Posterior vena cava (tissue), 2 donors: ENCODE data around the gene GGTLC1. TPM values are rescaled to one million over a fixed set of nuclear protein-coding genes. Genes with fewer than 3 reads are reported as not detected.
"Not testable (repeated sequence)": the region's sequence is repeated elsewhere in the genome, so short reads cannot be mapped to it uniquely, and the experiment has no call there.

ENCODE experiments used
- DNase-seq: peaks from one replicate; pipeline ENCODE4 v3.0.0-alpha.2; 2020; ENCODE audit warnings: low spot score
- intact Hi-C, 2 donors: fragments of 100-400 bp; cut with DNase I; formaldehyde crosslinking; loops; one replicate each; pipeline versions ENCODE4 v1.14.1 to v1.14.2; 2022 to 2023
- total RNA-seq, 2 donors: library from RNA; stranded (reverse); fragmentation: NEBNext Ultra II Directional; extraction: Animal tissue kit (Norgen Biotek cat#: 25700); gene quantifications; one replicate each; pipeline ENCODE4 v1.2.1, GENCODE V29; 2021
- donor health status: DM: yes; HTN: yes; CAD: no.
- donor health status: DM: yes; HTN: yes; CAD: no.

Gene GGTLC1
- total RNA-seq, 2 donors from 2014 or later = not detected

- intact Hi-C loops = no loop called here
- DNase-seq = no peak
Measured at GRCh38 chr20:23995905-23996666, 7.5 kb upstream of the GGTLC1 start.

- intact Hi-C loops, DNase-seq: not testable (repeated sequence)
Measured at GRCh38 chr20:23995291-23995690, 6.7 kb upstream of the GGTLC1 start.

GRCh38 chr20:23994001-23994633 lies 5.5 kb upstream of the GGTLC1 start:
- peak; percentile 62 for DNase-seq
- intact Hi-C loops = not testable (repeated sequence)

- DNase-seq, intact Hi-C loops: not testable (repeated sequence)
Measured at GRCh38 chr20:23993440-23993839, 4.9 kb upstream of the GGTLC1 start.

GRCh38 chr20:23990296-23990695 lies 1.7 kb upstream of the GGTLC1 start:
- intact Hi-C loops, DNase-seq: not testable (repeated sequence)

GRCh38 chr20:23988966-23989365 lies 387 bp upstream of the GGTLC1 start:
- intact Hi-C loops, DNase-seq: not testable (repeated sequence)

GRCh38 chr20:23986716-23987115 lies 1.9 kb downstream of the GGTLC1 start:
- DNase-seq, intact Hi-C loops: not testable (repeated sequence)

GRCh38 chr20:23986310-23986709 lies 2.3 kb downstream of the GGTLC1 start:
- peak; percentile 50 for DNase-seq
- intact Hi-C loops = not testable (repeated sequence)

GRCh38 chr20:23985790-23986225 lies 2.8 kb downstream of the GGTLC1 start:
- DNase-seq, intact Hi-C loops: not testable (repeated sequence)

- intact Hi-C loops, DNase-seq: not testable (repeated sequence)
Measured at GRCh38 chr20:23985066-23985789, 3.4 kb downstream of the GGTLC1 start.

- DNase-seq = peak; percentile 75
- intact Hi-C loops = not testable (repeated sequence)
Measured at GRCh38 chr20:23984476-23985023, 4.0 kb downstream of the GGTLC1 start.

- intact Hi-C loops = not testable (repeated sequence)
- peak; percentile 29 for DNase-seq
Measured at GRCh38 chr20:23982112-23983018, 6.2 kb downstream of the GGTLC1 start.

GRCh38 chr20:23981526-23981925 lies 7.1 kb downstream of the GGTLC1 start:
- intact Hi-C loops, DNase-seq: not testable (repeated sequence)

- intact Hi-C loops = not testable (repeated sequence)
Measured at GRCh38 chr20:23981014-23981413, 7.6 kb downstream of the GGTLC1 start.

GRCh38 chr20:23979899-23980811 lies 8.4 kb downstream of the GGTLC1 start:
- DNase-seq, intact Hi-C loops: not testable (repeated sequence)

More at GRCh38 chr20:23981014-23981413, 7.6 kb downstream of the GGTLC1 start:
- DNase-seq = not testable (repeated sequence)

GRCh38 chr20:23979380-23979779 lies 9.2 kb downstream of the GGTLC1 start:
- intact Hi-C loops, DNase-seq: not testable (repeated sequence)

GRCh38 chr20:23978457-23978856 lies 10.1 kb downstream of the GGTLC1 start:
- DNase-seq, intact Hi-C loops: not testable (repeated sequence)
